Naive B cell (primary cell): ENCODE measurements around the gene AMACR. TPM values are rescaled to one million over a fixed set of nuclear protein-coding genes. Genes with fewer than 3 reads are reported as not detected.
"Not testable (repeated sequence)": the region's sequence is repeated elsewhere in the genome, so short reads cannot be mapped to it uniquely, and the experiment has no call there.

Experiments
- ATAC-seq, 2 donors: fragments of 150-1000 bp; cut with Tn5 transposase; 2 replicates each; pipeline ENCODE4 v1.10.0; 2021; ENCODE audit warnings: low read depth in 2 of 2, mild to moderate bottlenecking in 2 of 2, moderate library complexity in 2 of 2
- DNase-seq: peaks from one replicate; pipeline ENCODE4 v3.0.0; 2022
- H3K27ac Mint-ChIP-seq, 6 donors: one replicate each; pipeline ENCODE4 v1.8.0; 2020 to 2022; ENCODE audit warnings: mild to moderate bottlenecking in 6 of 6, mixed read lengths in 6 of 6, moderate library complexity in 5 of 6, inconsistent platforms in 2 of 6
- H3K27me3 Mint-ChIP-seq, 3 donors: one replicate each; pipeline ENCODE4 v1.8.0; 2021 to 2022; ENCODE audit warnings: mixed read lengths in 3 of 3, mild to moderate bottlenecking in 1 of 3
- H3K36me3 Mint-ChIP-seq, 2 donors: one replicate each; pipeline ENCODE4 v1.8.0; 2020 to 2022; ENCODE audit warnings: mixed read lengths in 2 of 2, inconsistent platforms in 1 of 2, mild to moderate bottlenecking in 1 of 2
- H3K4me1 Mint-ChIP-seq, 3 donors: one replicate each; pipeline ENCODE4 v1.8.0; 2020 to 2022; ENCODE audit warnings: mixed read lengths in 3 of 3, inconsistent platforms in 1 of 3, mild to moderate bottlenecking in 1 of 3, moderate library complexity in 1 of 3
- H3K4me3 Mint-ChIP-seq, 8 donors: one replicate each; pipeline ENCODE4 v1.8.0; 2020 to 2022; ENCODE audit warnings: mild to moderate bottlenecking in 8 of 8, mixed read lengths in 8 of 8, moderate library complexity in 8 of 8, inconsistent platforms in 2 of 8
- H3K9me3 Mint-ChIP-seq, 7 donors: one replicate each; pipeline ENCODE4 v1.8.0; 2020 to 2022; ENCODE audit warnings: mixed read lengths in 7 of 7, mild to moderate bottlenecking in 5 of 7, inconsistent platforms in 2 of 7, moderate library complexity in 1 of 7
- polyA plus RNA-seq, 6 donors: library from polyadenylated mRNA; unstranded; fragments of 300-500 nt; fragmentation: Illumina TruSeq; gene quantifications; one replicate each; pipeline ENCODE4 v1.2.3, GENCODE V29; 2021; ENCODE audit warnings: low read depth in 6 of 6

AMACR gene
- polyA plus RNA-seq, 6 donors from 2014 or later, result 4.3 to 12.5 (median 8.3) TPM

- peak overlapping the region in 1 of 6 donors; percentile 51 for H3K27ac Mint-ChIP-seq
- H3K9me3 Mint-ChIP-seq, H3K4me3 Mint-ChIP-seq: not testable (repeated sequence)
Measured at GRCh38 chr5:34030585-34030984, 22.7 kb upstream of the AMACR start.

GRCh38 chr5:34030048-34030447 is 22.2 kb upstream of the AMACR start:
- Mint-ChIP-seq H3K36me3 (peaks cover 17 to 24% of the 10 kb centered on the region in 2 donors), H3K27ac (no peak overlapping the region), H3K4me3 (no peak overlapping the region), H3K27me3 (no peaks in the 10 kb centered on the region), H3K9me3 (no peaks in the 10 kb centered on the region), H3K4me1 (no peaks in the 10 kb centered on the region)
- no peak for DNase-seq
- no peak for ATAC-seq

More at GRCh38 chr5:34030585-34030984, 22.7 kb upstream of the AMACR start:
- ATAC-seq, H3K27me3 Mint-ChIP-seq, DNase-seq, H3K4me1 Mint-ChIP-seq: not testable (repeated sequence)
- H3K36me3 Mint-ChIP-seq, result peaks cover 12 to 25% of the 10 kb centered on the region in 2 donors

DNA sequence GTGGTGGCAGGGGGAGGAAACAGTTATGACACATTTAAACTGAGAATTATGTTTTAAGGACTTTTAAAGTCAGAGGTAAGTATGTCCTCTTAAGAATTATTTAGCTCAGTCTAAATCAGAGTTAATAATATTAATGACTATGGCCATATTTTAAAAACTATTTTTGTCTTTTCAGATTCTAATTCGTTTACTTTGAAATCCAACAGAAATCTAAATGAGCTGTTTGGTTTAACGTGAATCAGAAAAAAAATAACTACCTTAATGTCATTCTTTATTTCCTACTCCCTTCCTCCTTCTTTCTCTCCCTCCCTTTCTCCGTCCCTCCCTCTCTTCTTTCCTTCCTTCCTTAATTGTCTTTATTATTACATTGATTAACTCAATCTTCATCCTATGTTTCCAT is 20.5 kb upstream of the AMACR start:
- DNase-seq, result no peak
- H3K27ac Mint-ChIP-seq, result peak overlapping the region in 1 of 6 donors; percentile 85
- no peak overlapping the region for H3K4me3 Mint-ChIP-seq
- no peaks in the 10 kb centered on the region for H3K9me3 Mint-ChIP-seq
- ATAC-seq, result no peak
- peaks cover 16% of the 10 kb centered on the region in 2 donors for H3K36me3 Mint-ChIP-seq
- no peaks in the 10 kb centered on the region for H3K4me1 Mint-ChIP-seq
- no peaks in the 10 kb centered on the region for H3K27me3 Mint-ChIP-seq

- ATAC-seq (no peak), DNase-seq (no peak)
- Mint-ChIP-seq H3K27ac (no peak overlapping the region), H3K36me3 (peaks cover 17 to 21% of the 10 kb centered on the region in 2 donors), H3K9me3 (no peaks in the 10 kb centered on the region), H3K4me1 (no peaks in the 10 kb centered on the region), H3K27me3 (no peaks in the 10 kb centered on the region), H3K4me3 (no peak overlapping the region)
Measured at GRCh38 chr5:34026089-34026761, 18.4 kb upstream of the AMACR start.

DNA sequence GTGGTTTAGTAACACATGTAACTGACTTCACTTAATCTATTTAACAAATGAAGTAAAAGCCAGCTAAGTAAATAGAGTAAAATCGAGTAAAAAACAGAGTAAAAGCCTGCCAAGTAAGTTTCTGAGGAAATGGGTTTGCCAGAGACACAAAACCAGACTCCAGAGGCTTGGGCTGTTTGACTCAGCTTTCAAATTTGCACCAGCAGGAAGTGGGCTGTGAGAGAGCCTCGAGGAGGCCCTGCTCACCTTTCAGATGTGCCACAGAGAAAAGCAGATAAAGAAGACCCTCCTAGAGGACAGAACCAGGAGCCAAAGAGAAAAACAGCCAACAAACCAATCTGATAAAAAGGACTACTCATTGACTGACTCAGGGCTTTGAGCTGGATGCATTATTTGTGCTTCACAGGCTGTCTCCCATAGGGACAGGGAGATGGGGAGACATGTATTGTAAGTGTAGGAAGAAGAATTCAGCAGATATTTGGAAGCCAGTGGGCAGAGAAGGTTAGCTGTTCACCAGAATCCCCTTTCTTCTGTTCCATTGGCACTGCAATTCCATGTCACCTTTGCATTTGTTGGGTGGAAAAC is 14.4 kb upstream of the AMACR start:
- Mint-ChIP-seq H3K4me3 (no peak overlapping the region), H3K36me3 (peaks cover 26 to 39% of the 10 kb centered on the region in 2 donors), H3K9me3 (no peaks in the 10 kb centered on the region), H3K4me1 (no peaks in the 10 kb centered on the region), H3K27me3 (no peaks in the 10 kb centered on the region), H3K27ac (peak overlapping the region in 1 of 6 donors; percentile 15)
- no peak for ATAC-seq
- no peak for DNase-seq

GRCh38 chr5:34021334-34021733 is 13.5 kb upstream of the AMACR start:
- no peaks in the 10 kb centered on the region for H3K9me3 Mint-ChIP-seq
- H3K27ac Mint-ChIP-seq, result peak overlapping the region in 1 of 6 donors; percentile 49
- no peaks in the 10 kb centered on the region for H3K4me1 Mint-ChIP-seq
- H3K27me3 Mint-ChIP-seq, result no peaks in the 10 kb centered on the region
- H3K36me3 Mint-ChIP-seq, result peaks cover 23 to 44% of the 10 kb centered on the region in 2 donors
- DNase-seq (no peak), ATAC-seq (no peak)
- H3K4me3 Mint-ChIP-seq, result no peak overlapping the region

DNA sequence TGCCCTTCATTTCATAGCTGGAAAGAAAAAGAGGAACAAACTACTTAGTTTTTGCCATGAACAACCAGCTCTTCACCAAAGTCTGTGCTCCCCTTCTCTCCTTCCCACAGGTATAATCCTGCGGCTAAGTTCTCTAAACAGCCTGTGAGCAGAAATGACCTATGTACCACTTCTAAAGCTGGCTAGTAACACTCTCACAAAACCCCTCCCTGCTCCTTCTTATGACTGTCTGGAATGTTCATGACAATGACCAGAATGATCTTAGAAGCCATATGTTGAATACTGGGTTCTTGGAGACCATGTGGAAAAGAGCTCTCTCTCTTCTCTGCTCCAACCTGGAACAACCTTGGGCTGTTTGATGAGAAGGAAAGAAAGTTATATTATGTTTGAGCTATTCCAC is 12.9 kb upstream of the AMACR start:
- H3K9me3 Mint-ChIP-seq, result no peaks in the 10 kb centered on the region
- no peak for ATAC-seq
- DNase-seq, result no peak
- no peaks in the 10 kb centered on the region for H3K27me3 Mint-ChIP-seq
- H3K4me3 Mint-ChIP-seq, result no peak overlapping the region
- H3K36me3 Mint-ChIP-seq, result peaks cover 17 to 40% of the 10 kb centered on the region in 2 donors
- no peak overlapping the region for H3K27ac Mint-ChIP-seq
- no peaks in the 10 kb centered on the region for H3K4me1 Mint-ChIP-seq

DNA sequence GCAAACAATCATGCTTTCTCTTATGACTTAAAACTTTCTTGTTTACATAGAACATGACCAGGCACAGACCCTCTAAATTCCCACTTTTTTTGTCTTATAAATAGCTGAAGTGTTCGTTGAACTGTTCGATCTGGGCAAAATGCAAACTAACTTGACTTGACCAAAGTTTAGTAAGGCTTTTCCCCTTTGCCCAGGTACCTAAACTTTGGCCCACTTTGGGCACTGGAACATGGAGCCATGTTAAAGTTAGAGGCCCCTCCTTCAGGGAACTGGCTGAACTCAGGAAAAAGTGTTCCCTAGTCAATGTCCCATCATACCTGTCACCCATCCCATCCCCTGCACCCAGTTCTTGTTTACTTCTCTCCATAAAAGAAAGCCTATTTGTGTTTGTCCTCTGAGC is 9.4 kb upstream of the AMACR start:
- no peak for ATAC-seq
- H3K36me3 Mint-ChIP-seq, result peaks cover 9 to 28% of the 10 kb centered on the region in 2 donors
- no peaks in the 10 kb centered on the region for H3K4me1 Mint-ChIP-seq
- no peak overlapping the region for H3K27ac Mint-ChIP-seq
- no peak for DNase-seq
- no peaks in the 10 kb centered on the region for H3K27me3 Mint-ChIP-seq
- peaks cover 0 to 11% (median 0%) of the 10 kb centered on the region in 7 donors for H3K9me3 Mint-ChIP-seq
- H3K4me3 Mint-ChIP-seq, result no peak overlapping the region

DNA sequence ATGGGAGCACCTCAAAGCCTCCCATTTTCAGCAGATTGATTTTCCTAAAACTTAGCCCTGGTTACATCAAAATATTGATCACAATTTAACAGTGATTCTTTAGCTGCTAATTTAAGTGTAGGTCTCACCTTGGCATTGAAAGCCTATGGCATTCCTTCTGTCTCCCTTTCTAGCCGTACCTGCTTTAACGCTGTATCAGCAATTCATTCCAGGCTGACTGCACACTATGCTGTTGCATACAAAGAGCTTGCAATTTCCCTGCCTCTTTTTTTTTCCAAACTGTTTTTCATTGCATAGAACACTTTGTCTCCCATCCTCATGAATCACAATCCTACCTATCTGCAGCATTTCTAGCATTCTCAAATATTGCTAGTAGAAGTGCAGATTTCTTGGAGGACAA is 8.9 kb upstream of the AMACR start:
- Mint-ChIP-seq H3K27ac (no peak overlapping the region), H3K4me1 (no peaks in the 10 kb centered on the region), H3K9me3 (peaks cover 0 to 11% (median 0%) of the 10 kb centered on the region in 7 donors), H3K27me3 (no peaks in the 10 kb centered on the region), H3K36me3 (peaks cover 9 to 28% of the 10 kb centered on the region in 2 donors), H3K4me3 (no peak overlapping the region)
- DNase-seq (no peak), ATAC-seq (no peak)

- Mint-ChIP-seq H3K9me3 (peaks cover 0 to 11% (median 0%) of the 10 kb centered on the region in 7 donors), H3K27me3 (no peaks in the 10 kb centered on the region), H3K4me3 (no peak overlapping the region), H3K4me1 (no peaks in the 10 kb centered on the region), H3K27ac (no peak overlapping the region), H3K36me3 (peaks cover 9 to 23% of the 10 kb centered on the region in 2 donors)
- no peak for DNase-seq
- no peak for ATAC-seq
Measured at GRCh38 chr5:34016222-34016621, 8.4 kb upstream of the AMACR start.

DNA sequence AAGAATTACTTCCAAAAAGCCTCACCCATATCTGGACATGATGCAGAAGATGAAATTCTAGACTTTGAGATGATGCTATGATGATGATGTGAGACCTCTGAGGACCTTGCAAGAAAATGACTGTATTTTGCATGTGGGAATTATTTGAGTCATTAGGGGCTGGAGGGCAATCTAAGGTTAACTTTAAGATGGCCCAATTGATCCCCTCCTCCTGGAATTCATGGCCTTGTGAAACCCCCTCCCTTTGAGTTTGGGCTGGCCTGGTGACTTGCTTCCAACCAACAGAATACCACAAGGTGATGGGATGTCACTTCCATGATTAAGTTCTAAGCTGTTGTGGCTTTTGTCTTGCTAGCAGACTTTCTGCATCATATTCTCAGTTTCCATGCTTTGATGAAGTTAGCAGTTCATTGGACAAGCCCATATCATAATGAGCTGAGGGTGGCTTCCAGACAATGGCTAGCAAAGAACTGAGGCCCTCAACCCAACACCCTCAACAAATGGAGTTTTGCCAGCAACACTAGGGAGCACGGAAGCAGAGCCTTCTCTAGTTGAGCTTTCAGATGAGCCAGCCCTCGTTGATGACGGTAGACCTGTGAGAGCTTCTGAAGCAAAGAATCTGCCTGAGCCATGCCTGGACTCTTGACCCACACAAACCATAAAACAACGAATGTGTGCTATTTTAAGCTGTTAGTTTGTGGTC is 7.4 kb upstream of the AMACR start:
- Mint-ChIP-seq H3K9me3 (peaks cover 0 to 11% (median 0%) of the 10 kb centered on the region in 7 donors), H3K27me3 (peaks cover 0 to 7% (median 0%) of the 10 kb centered on the region in 3 donors), H3K4me3 (no peak overlapping the region), H3K4me1 (no peaks in the 10 kb centered on the region), H3K36me3 (peaks cover 0 to 17% of the 10 kb centered on the region in 2 donors), H3K27ac (no peak overlapping the region)
- DNase-seq (no peak), ATAC-seq (no peak)

DNA sequence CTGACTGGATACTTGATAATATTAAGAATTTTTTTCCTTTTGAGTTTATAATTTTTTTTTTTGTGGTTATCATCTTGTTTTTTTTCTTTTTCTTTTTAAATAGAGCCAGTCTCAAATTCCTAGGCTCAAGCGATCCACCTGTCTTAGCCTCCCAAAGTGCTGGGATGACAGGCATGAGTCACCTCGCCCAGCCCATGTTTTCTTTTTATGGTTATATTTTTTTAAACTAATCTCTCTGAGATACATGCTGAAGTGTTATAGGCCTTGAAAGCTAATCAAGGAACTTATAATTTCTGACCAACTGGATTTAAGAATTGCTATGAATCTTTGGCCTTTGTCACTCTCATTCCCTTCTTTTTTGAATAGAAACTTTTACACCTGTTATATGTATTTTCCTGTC is 6.8 kb upstream of the AMACR start:
- ATAC-seq, result no peak
- H3K36me3 Mint-ChIP-seq, result peaks cover 0 to 10% of the 10 kb centered on the region in 2 donors
- H3K9me3 Mint-ChIP-seq, result peaks cover 0 to 11% (median 0%) of the 10 kb centered on the region in 7 donors
- peaks cover 0 to 6% (median 4%) of the 10 kb centered on the region in 3 donors for H3K4me1 Mint-ChIP-seq
- H3K27ac Mint-ChIP-seq, result no peak overlapping the region
- no peak overlapping the region for H3K4me3 Mint-ChIP-seq
- no peak for DNase-seq
- peaks cover 0 to 8% (median 0%) of the 10 kb centered on the region in 3 donors for H3K27me3 Mint-ChIP-seq

DNA sequence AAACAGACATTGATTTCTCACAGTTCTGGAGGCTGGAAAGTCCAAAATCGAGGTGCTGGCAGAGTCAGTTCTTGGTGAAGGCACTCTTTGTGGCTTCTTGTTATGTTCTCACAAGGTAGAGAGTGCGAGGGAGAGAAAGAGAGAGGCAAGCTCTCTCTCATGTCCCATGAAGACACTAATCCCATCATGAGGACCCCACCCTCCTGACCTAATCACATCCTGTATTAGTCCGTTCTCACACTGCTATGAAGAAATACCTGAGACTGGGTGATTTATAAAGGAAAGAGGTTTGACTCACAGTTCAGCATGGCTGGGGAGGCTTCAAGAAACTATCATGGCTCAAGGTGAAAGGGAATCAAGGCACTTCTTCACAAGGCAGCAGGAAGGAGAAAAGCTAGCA is 5.7 kb upstream of the AMACR start:
- Mint-ChIP-seq H3K27ac (no peak overlapping the region), H3K9me3 (peaks cover 0 to 11% (median 0%) of the 10 kb centered on the region in 7 donors), H3K36me3 (peaks cover 0 to 7% of the 10 kb centered on the region in 2 donors), H3K4me3 (no peak overlapping the region), H3K4me1 (peaks cover 4 to 15% (median 15%) of the 10 kb centered on the region in 3 donors), H3K27me3 (peaks cover 0 to 8% (median 0%) of the 10 kb centered on the region in 3 donors)
- no peak for DNase-seq
- ATAC-seq, result no peak

DNA sequence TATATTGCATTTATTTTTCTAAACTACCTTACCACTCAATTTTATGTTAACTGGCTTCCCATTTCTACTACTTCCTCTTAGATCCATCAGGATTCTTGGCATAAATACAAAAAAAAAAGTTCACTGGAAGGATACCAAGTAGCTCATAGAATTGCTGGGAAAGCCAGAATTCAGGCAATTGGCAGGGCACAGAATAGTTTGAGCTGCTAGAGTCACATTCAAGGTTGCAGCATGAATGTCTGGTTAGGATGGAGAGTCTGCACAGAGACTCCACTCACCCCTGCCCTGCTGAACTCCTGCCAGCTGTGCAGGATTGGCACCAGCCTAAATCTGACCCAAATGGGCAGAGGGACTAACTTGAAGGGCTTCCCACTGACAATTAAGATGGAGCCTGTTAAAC is 4.9 kb upstream of the AMACR start:
- H3K4me1 Mint-ChIP-seq, result peaks cover 4 to 19% (median 18%) of the 10 kb centered on the region in 3 donors
- H3K27me3 Mint-ChIP-seq, result peaks cover 0 to 8% (median 0%) of the 10 kb centered on the region in 3 donors
- ATAC-seq, result no peak
- H3K36me3 Mint-ChIP-seq, result peaks cover 0 to 7% of the 10 kb centered on the region in 2 donors
- no peak overlapping the region for H3K27ac Mint-ChIP-seq
- peaks cover 0 to 11% (median 0%) of the 10 kb centered on the region in 7 donors for H3K9me3 Mint-ChIP-seq
- DNase-seq, result no peak
- no peak overlapping the region for H3K4me3 Mint-ChIP-seq
